GM23338 (cell line): Measurements from ENCODE around the gene TTLL5. TPM values are rescaled to one million over a fixed set of nuclear protein-coding genes. Genes with fewer than 3 reads are reported as not detected.

Source experiments
- ATAC-seq: fragments of 200-7000 bp; cut with Tn5 transposase; 3 replicates; pipeline ENCODE4 v1.9.1; 2020
- DNase-seq: peaks from one replicate; pipeline ENCODE4 v3.0.0-alpha.2; 2015; ENCODE audit warnings: low spot score
- H2AFZ ChIP-seq: fragments of 200-600 bp; sonication (generic); 2 replicates; pipeline ENCODE4 v1.8.0; 2016; ENCODE audit warnings: antibody characterized with exemption, mild to moderate bottlenecking, moderate library complexity
- H3F3A ChIP-seq: fragments of 200-600 bp; sonication (generic); replicated peaks from 2 replicates; pipeline ENCODE4 v1.8.0; 2017; ENCODE audit warnings: antibody characterized with exemption, mixed run types, low read depth
- H3K27ac ChIP-seq: fragments of 200-600 bp; sonication (generic); 2 replicates; pipeline ENCODE4 v1.6.1; 2016; ENCODE audit warnings: low read depth
- H3K27me3 ChIP-seq: fragments of 200-600 bp; sonication (generic); 2 replicates; pipeline ENCODE4 v1.8.0; 2016; ENCODE audit warnings: mild to moderate bottlenecking, mixed run types, moderate library complexity; ENCODE audit not compliant: insufficient read depth
- H3K36me3 ChIP-seq: fragments of 200-600 bp; sonication (generic); 2 replicates; pipeline ENCODE4 v1.8.0; 2016; ENCODE audit warnings: mild to moderate bottlenecking; ENCODE audit not compliant: insufficient read depth
- H3K4me1 ChIP-seq: fragments of 200-600 bp; sonication (generic); 2 replicates; pipeline ENCODE4 v1.8.0; 2016; ENCODE audit warnings: mild to moderate bottlenecking, moderate library complexity; ENCODE audit not compliant: insufficient read depth
- H3K4me2 ChIP-seq: fragments of 200-600 bp; sonication (generic); 2 replicates; pipeline ENCODE4 v1.7.1; 2017; ENCODE audit warnings: mixed run types
- H3K4me3 ChIP-seq: fragments of 200-600 bp; sonication (generic); 2 replicates; pipeline ENCODE4 v1.6.1; 2016; ENCODE audit warnings: mixed run types
- H3K79me2 ChIP-seq: fragments of 200-600 bp; sonication (generic); replicated peaks from 2 replicates; pipeline ENCODE4 v1.8.0; 2017; ENCODE audit warnings: mild to moderate bottlenecking; ENCODE audit not compliant: insufficient read depth
- H3K9me2 ChIP-seq: fragments of 200-600 bp; sonication (generic); 2 replicates; pipeline ENCODE4 v1.8.0; 2017; ENCODE audit not compliant: insufficient read depth
- H4K20me1 ChIP-seq: fragments of 200-600 bp; sonication (generic); replicated peaks from 2 replicates; pipeline ENCODE4 v1.8.0; 2017; ENCODE audit warnings: mild to moderate bottlenecking; ENCODE audit not compliant: insufficient read depth
- H3K27ac Mint-ChIP-seq: 2 replicates; pipeline ENCODE4 v1.8.0; 2020; ENCODE audit warnings: inconsistent platforms, mild to moderate bottlenecking, moderate library complexity, mixed read lengths
- H3K27me3 Mint-ChIP-seq: 3 replicates; pipeline ENCODE4 v1.8.0; 2022; ENCODE audit warnings: low read depth, mild to moderate bottlenecking, moderate library complexity, mixed read lengths, inconsistent platforms; ENCODE audit not compliant: insufficient read depth, poor library complexity
- H3K36me3 Mint-ChIP-seq: 3 replicates; pipeline ENCODE4 v1.8.0; 2021; ENCODE audit warnings: low read depth, mild to moderate bottlenecking, inconsistent platforms, moderate library complexity, mixed read lengths
- H3K4me1 Mint-ChIP-seq: 3 replicates; pipeline ENCODE4 v1.8.0; 2020; ENCODE audit warnings: mild to moderate bottlenecking, inconsistent platforms, mixed read lengths
- H3K4me3 Mint-ChIP-seq: 3 replicates; pipeline ENCODE4 v1.8.0; 2021; ENCODE audit warnings: moderate library complexity, mild to moderate bottlenecking, inconsistent platforms, mixed read lengths
- H3K9me3 Mint-ChIP-seq: 3 replicates; pipeline ENCODE4 v1.8.0; 2020; ENCODE audit warnings: moderate library complexity, mild to moderate bottlenecking, inconsistent platforms, mixed read lengths
- EZH2phosphoT487 ChIP-seq: fragments of 200-600 bp; sonication (generic); IDR thresholded peaks from one replicate; pipeline ENCODE4 v1.8.1; 2018; ENCODE audit warnings: antibody characterized with exemption; ENCODE audit not compliant: unreplicated experiment
- JUNB ChIP-seq: IDR thresholded peaks from one replicate; pipeline ENCODE4 v1.6.1; 2016; ENCODE audit warnings: antibody characterized with exemption; ENCODE audit not compliant: unreplicated experiment
- NANOG ChIP-seq: IDR thresholded peaks from 2 replicates; pipeline ENCODE4 v1.6.1; 2016; ENCODE audit warnings: antibody characterized with exemption, borderline replicate concordance
- REST ChIP-seq: IDR thresholded peaks from one replicate; pipeline ENCODE4 v1.6.1; 2018; ENCODE audit warnings: antibody characterized with exemption; ENCODE audit not compliant: unreplicated experiment
- ZNF114 ChIP-seq: fragments of 250-450 bp; sonication (Bioruptor Pico); IDR thresholded peaks from 2 replicates; pipeline ENCODE4 v1.5.0; 2020; ENCODE audit warnings: mild to moderate bottlenecking, moderate library complexity
- polyA plus RNA-seq: library from polyadenylated mRNA; unstranded; fragments of >200 nt; fragmentation: Nextera tagmentation; extraction: Ambion mirVana; gene quantifications from 2 replicates; pipeline ENCODE4 v1.2.1, GENCODE V29; 2016
- total RNA-seq: library from RNA; depleted of rRNA; stranded (reverse); fragments of >200 nt; shearing (Covaris generic); gene quantifications from 2 replicates; pipeline ENCODE4 v1.2.3, GENCODE V29; 2014

The TTLL5 gene
- total and polyA plus RNA-seq, 2 experiments from 2014 or later: 33.5 to 35.4 TPM

GRCh38 chr14:75718199-75718598 is 57.2 kb downstream of the TTLL5 start (continued):
- no peak for TF ChIP-seq JUNB

- H3K4me1 ChIP-seq: no peaks in the 10 kb centered on the region
- no peaks in the 10 kb centered on the region for H3K36me3 ChIP-seq
- H3K27me3 ChIP-seq: no peaks in the 10 kb centered on the region
- Mint-ChIP-seq H3K27me3 (peaks cover 2% of the 10 kb centered on the region), H3K4me1 (no peaks in the 10 kb centered on the region; the same call in 2 of the 3 replicates), H3K36me3 (peaks cover 24% of the 10 kb centered on the region; the same call in 2 of the 3 replicates), H3K27ac (no peak overlapping the region), H3K4me3 (no peak overlapping the region), H3K9me3 (no peaks in the 10 kb centered on the region)
- TF ChIP-seq REST: no peak
- H2AFZ ChIP-seq: no peak overlapping the region
- no peak overlapping the region for H3K4me3 ChIP-seq
- ATAC-seq (no peak), DNase-seq (no peak)
- H3K27ac ChIP-seq: no peak overlapping the region
- H3K4me2 ChIP-seq: no peak overlapping the region
- no peaks in the 10 kb centered on the region for H3F3A ChIP-seq
- H4K20me1 ChIP-seq: no peaks in the 10 kb centered on the region; the same call in 1 of the 2 replicates
- H3K9me2 ChIP-seq: no peaks in the 10 kb centered on the region
- no peaks in the 10 kb centered on the region for H3K79me2 ChIP-seq
These were observed 59.1 kb downstream of the TTLL5 start for GRCh38 chr14:75720116-75720515.

- Histone ChIP-seq H3K27me3 (no peaks in the 10 kb centered on the region), H3K27ac (no peak overlapping the region), H3K4me2 (no peak overlapping the region), H3K36me3 (peaks cover 1% of the 10 kb centered on the region; the same call in 1 of the 2 replicates), H4K20me1 (no peaks in the 10 kb centered on the region; the same call in 1 of the 2 replicates), H3K4me1 (no peaks in the 10 kb centered on the region), H3K9me2 (no peaks in the 10 kb centered on the region), H3K4me3 (no peak overlapping the region), H3F3A (no peaks in the 10 kb centered on the region), H3K79me2 (no peaks in the 10 kb centered on the region), H2AFZ (no peak overlapping the region)
- H3K4me3 Mint-ChIP-seq: no peak overlapping the region
- no peaks in the 10 kb centered on the region; the same call in 2 of the 3 replicates for H3K4me1 Mint-ChIP-seq
- DNase-seq: no peak
- no peaks in the 10 kb centered on the region for H3K9me3 Mint-ChIP-seq
- TF ChIP-seq EZH2phosphoT487: no peak
- H3K27ac Mint-ChIP-seq: no peak overlapping the region
- peaks cover 2% of the 10 kb centered on the region for H3K27me3 Mint-ChIP-seq
- no peak for ATAC-seq
- peaks cover 33% of the 10 kb centered on the region; the same call in 2 of the 3 replicates for H3K36me3 Mint-ChIP-seq
These were observed 59.9 kb downstream of the TTLL5 start for GRCh38 chr14:75720842-75721498.

GRCh38 chr14:75723716-75724115 is 62.7 kb downstream of the TTLL5 start:
- no peaks in the 10 kb centered on the region for H3K4me1 Mint-ChIP-seq
- Histone ChIP-seq H4K20me1 (no peaks in the 10 kb centered on the region; the same call in 1 of the 2 replicates), H3K9me2 (no peaks in the 10 kb centered on the region), H3K4me3 (no peak overlapping the region), H3K27ac (no peak overlapping the region), H3F3A (no peaks in the 10 kb centered on the region), H3K36me3 (peaks cover 22% of the 10 kb centered on the region), H3K79me2 (no peaks in the 10 kb centered on the region), H3K4me1 (no peaks in the 10 kb centered on the region), H2AFZ (no peak overlapping the region), H3K27me3 (no peaks in the 10 kb centered on the region), H3K4me2 (no peak overlapping the region)
- peaks cover 11% of the 10 kb centered on the region; the same call in 2 of the 3 replicates for H3K9me3 Mint-ChIP-seq
- DNase-seq (no peak), ATAC-seq (no peak)
- H3K36me3 Mint-ChIP-seq: peaks cover 49% of the 10 kb centered on the region
- no peak overlapping the region for H3K27ac Mint-ChIP-seq
- H3K27me3 Mint-ChIP-seq: no peaks in the 10 kb centered on the region
- H3K4me3 Mint-ChIP-seq: no peak overlapping the region
- TF ChIP-seq JUNB (no peak), NANOG (no peak), ZNF114 (no peak)
